NCI-H748 (cell line): Measurements from ENCODE around the gene EPX.
"Not testable (repeated sequence)": the region's sequence is repeated elsewhere in the genome, so short reads cannot be mapped to it uniquely, and the experiment has no call there.

Experiments
- DNase-seq: peaks from one replicate; lab custom pipeline; 2025; ENCODE audit not compliant: unreplicated experiment; lab: John Stamatoyannopoulos, UW

Gene EPX

GRCh38 chr17:58192612-58193011 is at the start of gene EPX:
EPX (plus strand) TSS chr17:58192726; CDS start chr17:58192847, 121 bp downstream.
- no peak for DNase-seq

- not testable (repeated sequence) for DNase-seq
Observed at GRCh38 chr17:58143335-58143734, 49.2 kb upstream of the EPX start.

GRCh38 chr17:58144801-58145200 is 47.7 kb upstream of the EPX start:
- no peak for DNase-seq

- no peak for DNase-seq
Observed at GRCh38 chr17:58147930-58148434, 44.5 kb upstream of the EPX start, which contains the start of gene OR4D1. OR4D1 (plus strand) TSS chr17:58148384; CDS start chr17:58155154, 6,770 bp downstream.

DNA sequence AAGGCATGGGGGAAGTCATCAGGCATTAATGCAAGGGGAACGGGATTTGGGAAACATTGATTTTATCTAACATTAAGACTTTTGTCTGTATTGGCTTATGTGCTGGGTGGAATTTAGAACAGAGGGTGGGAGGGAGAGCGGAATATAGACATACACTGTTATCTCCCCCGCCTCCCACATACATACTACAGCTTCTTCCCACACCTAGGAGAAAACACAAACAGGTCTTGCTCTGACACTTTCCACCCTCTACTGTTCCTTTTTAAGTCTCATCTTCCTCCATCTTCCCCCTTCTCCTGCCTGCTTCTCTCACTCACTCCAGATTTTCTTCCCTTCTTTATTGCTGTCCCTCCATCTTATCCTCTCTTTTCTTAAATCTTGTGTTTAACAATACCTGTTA is 43.9 kb upstream of the EPX start:
- DNase-seq, result no peak

DNA sequence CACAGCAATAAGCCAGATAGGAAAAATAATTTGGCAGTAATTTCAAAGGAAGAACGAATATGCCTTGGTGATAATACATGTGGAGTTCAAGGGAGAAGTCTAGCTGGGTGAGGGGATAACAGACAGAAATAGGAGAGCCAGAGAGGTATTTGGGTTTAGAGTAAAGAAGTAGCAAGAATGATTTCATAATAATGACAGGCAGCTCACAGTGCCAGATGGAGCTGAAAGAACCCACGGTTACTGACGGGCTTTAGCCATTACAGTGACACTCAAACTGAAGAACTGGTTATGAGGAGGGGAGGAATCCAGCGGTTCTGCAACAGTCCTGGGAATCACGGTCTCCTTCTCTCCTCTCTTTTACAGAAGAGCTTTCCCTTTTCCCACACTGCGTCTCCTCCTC is 42.1 kb upstream of the EPX start:
- no peak for DNase-seq

DNA sequence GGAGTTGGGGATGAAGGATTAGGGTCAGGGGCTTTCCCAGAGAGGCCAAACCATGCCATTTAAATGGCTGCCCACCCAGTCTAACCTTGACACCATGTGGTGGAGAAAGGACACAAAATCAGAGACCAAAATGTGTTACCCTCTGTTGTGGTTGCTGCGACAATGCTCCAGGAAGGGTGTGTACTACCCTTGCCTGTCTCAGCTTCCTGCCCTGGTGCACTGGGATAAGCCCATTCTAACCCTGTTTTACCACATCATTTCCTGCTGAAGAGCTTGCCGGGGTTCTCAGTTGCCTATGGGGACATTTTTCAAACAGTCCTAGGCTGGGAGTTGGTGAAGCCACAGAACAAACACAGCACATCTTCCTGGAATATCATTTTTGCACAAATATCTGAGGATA is 39.5 kb upstream of the EPX start:
- DNase-seq, result no peak

GRCh38 chr17:58153671-58154070 is 38.9 kb upstream of the EPX start:
- DNase-seq, result no peak

GRCh38 chr17:58156839-58157803 is 35.4 kb upstream of the EPX start:
- no peak for DNase-seq

DNA sequence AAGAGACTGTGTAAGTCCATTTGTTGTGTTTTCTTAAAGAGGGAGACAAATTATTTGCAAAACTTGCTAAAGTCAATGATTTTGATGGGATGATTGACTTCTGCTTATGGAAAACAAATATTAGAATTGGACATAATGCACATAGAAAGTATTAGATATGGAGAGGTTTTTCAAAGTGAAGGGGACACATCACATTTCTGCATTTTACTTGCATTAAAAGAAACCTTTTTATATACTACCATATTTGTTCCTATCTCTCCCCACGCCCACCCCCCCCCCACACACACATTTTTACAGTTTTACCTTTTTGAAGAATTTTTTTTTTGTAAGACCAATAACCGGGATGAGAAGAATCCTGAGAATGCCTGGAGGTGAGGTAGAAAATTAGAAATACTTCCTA is 34.3 kb upstream of the EPX start:
- DNase-seq, result no peak

GRCh38 chr17:58161566-58161965 is 31.0 kb upstream of the EPX start:
- no peak for DNase-seq

DNA sequence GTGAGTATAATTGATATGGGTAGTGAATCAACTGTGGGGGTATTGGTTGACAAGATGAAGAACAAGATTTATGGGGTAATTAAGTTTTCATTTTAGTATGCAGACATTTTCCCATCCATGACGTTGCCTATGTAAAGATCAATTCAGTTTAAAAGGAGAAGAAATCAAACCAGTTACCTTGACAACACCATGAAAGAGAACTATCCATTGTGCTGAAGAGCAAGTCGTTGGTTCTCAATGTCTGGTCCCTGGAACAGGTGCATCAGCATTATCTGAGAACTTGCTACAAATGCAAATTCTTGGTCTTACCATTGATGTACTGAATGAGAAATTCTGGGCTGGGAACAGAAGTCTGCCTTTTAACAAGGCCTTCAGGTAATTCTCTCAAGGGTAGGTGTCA is 26.5 kb upstream of the EPX start:
- DNase-seq, result peak; percentile 31

DNA sequence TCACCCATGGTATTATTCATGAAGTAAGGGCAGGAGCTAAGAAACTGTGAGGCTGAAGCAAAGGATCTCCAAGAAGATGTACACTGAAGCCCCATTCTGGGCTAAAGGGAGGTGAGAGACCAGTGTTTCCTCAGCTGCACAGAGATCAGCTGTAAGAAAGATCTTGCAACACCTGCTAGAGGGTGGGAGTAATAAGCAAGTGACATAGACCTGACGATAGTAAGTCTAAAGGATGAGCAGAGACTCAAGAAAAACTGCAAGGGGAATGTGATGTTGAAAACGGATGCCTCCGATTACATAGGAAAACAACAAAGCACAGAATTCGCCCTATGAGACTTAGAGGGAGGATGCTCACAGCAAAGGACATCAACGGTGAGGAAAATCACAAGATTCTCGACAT is 25.8 kb upstream of the EPX start, which contains the start of gene OR4D2:
TSS of gene OR4D2 (plus strand) at position 301 of the 400 bp plus-strand sequence. CDS start 2,674 bp downstream, outside the sequence.
- DNase-seq, result no peak

DNA sequence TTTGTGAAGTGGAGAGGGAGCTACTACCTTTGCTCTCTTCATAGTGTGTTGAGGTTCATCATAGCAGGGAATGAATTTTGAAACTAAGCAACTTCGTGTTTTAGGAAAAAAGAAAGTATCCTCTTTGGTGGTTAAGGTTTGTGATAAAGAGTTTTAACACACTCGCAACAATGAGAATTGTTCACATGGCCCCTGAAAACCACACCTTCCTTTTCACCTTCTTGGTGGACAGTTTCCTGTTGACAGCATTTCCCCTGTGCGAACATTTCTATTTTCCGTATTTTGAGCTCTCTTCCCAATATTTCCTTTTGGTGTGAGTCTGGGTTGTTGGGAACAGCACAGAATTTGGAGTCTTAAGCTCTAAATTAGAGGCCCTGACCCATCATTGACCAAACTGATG is 21.9 kb upstream of the EPX start:
- DNase-seq, result no peak

DNA sequence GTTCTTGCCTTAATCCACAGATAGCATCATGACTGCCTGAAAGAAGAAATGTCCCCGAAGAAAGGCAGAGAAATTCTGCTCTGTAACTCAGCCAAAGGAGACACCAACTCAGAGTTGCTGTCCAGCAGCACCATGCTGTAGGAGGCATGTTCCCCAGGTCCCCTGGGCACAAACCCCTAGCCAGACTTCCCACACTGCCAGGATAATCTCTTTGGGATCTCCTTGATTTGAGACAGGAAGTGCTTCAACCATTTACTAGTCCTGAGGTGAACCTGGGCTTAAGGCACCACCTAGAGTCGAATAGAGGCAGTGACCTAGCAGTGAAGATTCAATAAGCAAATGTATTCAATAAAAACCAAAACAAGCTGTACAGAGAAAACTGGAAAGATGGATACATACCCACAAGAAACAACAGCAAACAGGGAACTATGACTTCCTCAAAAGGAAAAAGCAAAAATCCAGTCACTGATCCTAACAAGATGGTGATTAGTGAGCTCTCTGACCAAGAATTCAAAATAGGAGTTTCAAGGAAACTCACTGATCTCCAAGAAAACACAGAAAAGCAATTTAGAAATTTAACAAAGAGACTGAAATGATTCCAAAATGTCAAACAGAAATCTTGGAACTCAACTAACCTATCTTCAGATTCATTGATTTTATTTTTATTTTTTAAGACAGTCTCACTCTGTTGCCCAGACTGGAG is 20.0 kb upstream of the EPX start:
- peak; percentile 59 for DNase-seq

GRCh38 chr17:58174871-58175270 is 17.7 kb upstream of the EPX start:
- no peak for DNase-seq

DNA sequence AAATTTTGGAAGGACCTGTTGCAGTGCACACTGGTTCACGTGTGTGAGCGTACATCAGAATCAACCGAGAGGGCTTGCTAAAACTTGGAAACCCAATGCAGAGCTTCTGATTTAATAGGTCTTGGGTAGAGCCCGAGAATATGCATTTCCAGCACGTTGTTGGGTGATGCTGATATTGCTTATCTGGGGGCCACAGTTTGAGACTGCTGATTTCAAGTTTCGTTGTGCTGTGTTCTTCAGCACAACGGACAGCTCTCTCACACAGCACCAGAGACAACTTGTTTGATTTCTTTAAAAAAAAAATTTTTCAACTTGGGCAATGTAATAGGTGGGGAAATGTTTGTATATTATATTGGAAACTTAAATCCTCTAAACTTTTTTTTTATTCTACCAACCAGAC is 16.3 kb upstream of the EPX start:
- no peak for DNase-seq

DNA sequence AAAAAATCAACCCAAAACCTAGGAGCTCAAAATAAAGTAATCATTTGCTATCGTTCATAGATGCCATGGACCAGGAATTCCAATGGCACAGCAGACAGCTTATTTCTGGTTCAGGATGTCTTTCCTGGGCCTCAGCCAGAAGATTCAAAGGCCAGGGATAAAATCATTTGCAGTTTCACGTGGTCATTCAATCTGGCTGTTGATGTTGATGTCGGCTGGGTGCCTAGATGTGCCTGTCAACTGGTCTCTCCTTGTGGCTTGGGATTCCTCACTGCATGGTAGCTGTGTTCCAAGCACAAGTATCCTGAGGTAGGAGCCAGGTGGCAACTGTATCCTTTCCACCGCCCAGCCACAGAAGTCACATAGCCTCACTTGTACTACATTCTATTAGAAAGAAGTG is 10.7 kb upstream of the EPX start:
- DNase-seq, result no peak

DNA sequence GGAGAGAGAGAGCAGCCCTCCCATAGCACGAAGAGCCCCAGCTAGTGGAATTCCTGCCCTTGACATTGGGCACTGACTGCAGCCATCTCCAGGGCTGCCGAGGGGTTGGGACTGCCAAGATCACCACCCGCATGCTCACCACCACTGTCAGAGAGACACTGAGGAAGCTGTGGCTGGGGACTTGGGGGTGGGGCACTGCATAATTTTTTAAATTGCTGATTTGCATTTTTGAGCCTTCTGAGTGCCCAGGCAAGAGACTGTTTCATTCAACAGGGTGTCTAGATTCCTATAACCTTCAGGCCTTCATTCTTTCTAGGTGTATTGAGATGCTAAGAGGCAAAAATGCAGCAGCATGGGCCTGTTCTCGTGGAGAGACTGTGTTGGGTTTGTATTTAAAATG is 9.0 kb upstream of the EPX start:
- no peak for DNase-seq

GRCh38 chr17:58184308-58184985 is 8.1 kb upstream of the EPX start:
- no peak for DNase-seq
